DOHH2 (cell line): ENCODE measurements around the gene CNTLN.

ENCODE experiments used
- EZH2phosphoT487 ChIP-seq: fragments of 200-600 bp; sonication (generic); IDR thresholded peaks from 2 replicates; pipeline ENCODE4 v1.6.1; 2017; ENCODE audit warnings: borderline replicate concordance, mild to moderate bottlenecking, antibody characterized with exemption, low read length, moderate library complexity, mixed read lengths
- TF ChIP-seq, protein P1 (sequence below): fragments of 200-600 bp; sonication (generic); IDR thresholded peaks from one replicate; pipeline ENCODE4 v1.5.1; 2014; ENCODE audit warnings: antibody characterized with exemption, mild to moderate bottlenecking, low read depth, low read length; ENCODE audit not compliant: poor library complexity, severe bottlenecking

DNA sequence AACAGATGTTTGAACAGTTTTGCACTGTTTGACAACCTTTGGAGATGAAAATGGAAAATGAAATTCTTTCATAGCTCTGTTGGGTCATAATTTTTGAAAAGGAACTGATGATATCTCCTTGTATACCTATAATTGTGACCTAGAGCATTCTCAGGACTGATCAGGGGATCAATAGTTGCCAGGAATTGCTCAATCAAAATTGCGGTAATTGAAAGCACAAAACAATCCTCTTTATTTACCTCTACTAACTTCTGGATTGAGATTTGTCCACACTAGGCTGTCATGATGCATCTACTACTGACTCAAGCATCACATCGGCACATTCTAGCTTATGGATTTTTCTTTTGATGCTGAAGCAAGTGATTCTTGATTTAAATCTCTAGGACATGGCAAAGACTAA, 4.1 kb upstream of the CNTLN start:
- TF ChIP-seq, protein P1, sequence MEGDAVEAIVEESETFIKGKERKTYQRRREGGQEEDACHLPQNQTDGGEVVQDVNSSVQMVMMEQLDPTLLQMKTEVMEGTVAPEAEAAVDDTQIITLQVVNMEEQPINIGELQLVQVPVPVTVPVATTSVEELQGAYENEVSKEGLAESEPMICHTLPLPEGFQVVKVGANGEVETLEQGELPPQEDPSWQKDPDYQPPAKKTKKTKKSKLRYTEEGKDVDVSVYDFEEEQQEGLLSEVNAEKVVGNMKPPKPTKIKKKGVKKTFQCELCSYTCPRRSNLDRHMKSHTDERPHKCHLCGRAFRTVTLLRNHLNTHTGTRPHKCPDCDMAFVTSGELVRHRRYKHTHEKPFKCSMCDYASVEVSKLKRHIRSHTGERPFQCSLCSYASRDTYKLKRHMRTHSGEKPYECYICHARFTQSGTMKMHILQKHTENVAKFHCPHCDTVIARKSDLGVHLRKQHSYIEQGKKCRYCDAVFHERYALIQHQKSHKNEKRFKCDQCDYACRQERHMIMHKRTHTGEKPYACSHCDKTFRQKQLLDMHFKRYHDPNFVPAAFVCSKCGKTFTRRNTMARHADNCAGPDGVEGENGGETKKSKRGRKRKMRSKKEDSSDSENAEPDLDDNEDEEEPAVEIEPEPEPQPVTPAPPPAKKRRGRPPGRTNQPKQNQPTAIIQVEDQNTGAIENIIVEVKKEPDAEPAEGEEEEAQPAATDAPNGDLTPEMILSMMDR = no peak
- no peak for TF ChIP-seq EZH2phosphoT487
